Upper lobe of left lung (tissue), 4 donors: Measurements from ENCODE around the gene DPH6.

Source experiments
- EP300 ChIP-seq, 4 donors: sonication (generic); formaldehyde crosslinking; IDR thresholded peaks; one replicate each; pipeline ENCODE4 v1.5.1; 2017; ENCODE audit warnings: antibody characterized with exemption in 4 of 4, control low read depth in 2 of 4
- POLR2A ChIP-seq, 4 donors: fragments of 450-650 bp; IDR thresholded peaks; one replicate each; pipeline ENCODE4 v1.5.1; 2016 to 2017; ENCODE audit warnings: antibody characterized with exemption in 4 of 4, mild to moderate bottlenecking in 2 of 4
- POLR2AphosphoS5 ChIP-seq, 2 donors: sonication (generic); formaldehyde crosslinking; IDR thresholded peaks; one replicate each; pipeline ENCODE4 v1.5.1; 2017; ENCODE audit warnings: antibody characterized with exemption in 2 of 2
- TF ChIP-seq, protein P1 (sequence below), 6 experiments: fragments of 450-650 bp in 4 of 6; fragments of 200-600 bp in 2 of 6; sonication (generic) in 2 of 6; IDR thresholded peaks; one replicate each; pipeline ENCODE4 v1.5.1; 2016 to 2019; ENCODE audit warnings: antibody characterized with exemption in 6 of 6

DNA sequence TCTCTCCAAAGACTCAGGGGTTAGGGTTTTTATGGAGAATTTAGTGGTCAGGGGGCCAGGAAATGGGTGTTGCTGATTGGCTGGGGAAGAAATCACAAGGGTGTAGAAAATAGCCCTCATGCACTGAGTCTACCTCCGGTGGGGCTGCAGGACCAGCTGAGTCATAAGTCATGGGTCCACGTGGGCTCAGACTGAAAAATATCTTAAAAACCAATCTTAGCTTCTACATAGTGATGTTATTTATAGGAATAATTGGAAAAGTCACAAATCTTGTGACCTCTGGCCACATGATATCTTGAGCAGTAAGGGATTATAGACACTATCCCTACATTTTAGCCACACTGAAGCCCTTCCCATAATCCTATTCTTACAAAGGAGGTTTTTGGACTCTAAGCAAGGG lies 224.0 kb downstream of the DPH6 start:
- TF ChIP-seq EP300 (IDR thresholded peaks at IDR 0.05) = no peak
- TF ChIP-seq, protein P1, sequence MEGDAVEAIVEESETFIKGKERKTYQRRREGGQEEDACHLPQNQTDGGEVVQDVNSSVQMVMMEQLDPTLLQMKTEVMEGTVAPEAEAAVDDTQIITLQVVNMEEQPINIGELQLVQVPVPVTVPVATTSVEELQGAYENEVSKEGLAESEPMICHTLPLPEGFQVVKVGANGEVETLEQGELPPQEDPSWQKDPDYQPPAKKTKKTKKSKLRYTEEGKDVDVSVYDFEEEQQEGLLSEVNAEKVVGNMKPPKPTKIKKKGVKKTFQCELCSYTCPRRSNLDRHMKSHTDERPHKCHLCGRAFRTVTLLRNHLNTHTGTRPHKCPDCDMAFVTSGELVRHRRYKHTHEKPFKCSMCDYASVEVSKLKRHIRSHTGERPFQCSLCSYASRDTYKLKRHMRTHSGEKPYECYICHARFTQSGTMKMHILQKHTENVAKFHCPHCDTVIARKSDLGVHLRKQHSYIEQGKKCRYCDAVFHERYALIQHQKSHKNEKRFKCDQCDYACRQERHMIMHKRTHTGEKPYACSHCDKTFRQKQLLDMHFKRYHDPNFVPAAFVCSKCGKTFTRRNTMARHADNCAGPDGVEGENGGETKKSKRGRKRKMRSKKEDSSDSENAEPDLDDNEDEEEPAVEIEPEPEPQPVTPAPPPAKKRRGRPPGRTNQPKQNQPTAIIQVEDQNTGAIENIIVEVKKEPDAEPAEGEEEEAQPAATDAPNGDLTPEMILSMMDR (IDR thresholded peaks at IDR 0.05) = no peak
- TF ChIP-seq POLR2AphosphoS5 (IDR thresholded peaks at IDR 0.05) = no peak
- no peak for TF ChIP-seq POLR2A (IDR thresholded peaks at IDR 0.05)
